Thoracic aorta (tissue), 2 donors: ENCODE data around the gene ATG9B. TPM values are rescaled to one million over a fixed set of nuclear protein-coding genes. Genes with fewer than 3 reads are reported as not detected.
A peak's percentile ranks its signal among the peaks of the same experiment; 100 is the strongest.

Experiments
- ATAC-seq: fragments of 150-250 bp; one replicate; pipeline ENCODE4 v1.8.0; 2017; ENCODE audit warnings: low read depth; ENCODE audit not compliant: insufficient number of reproducible peaks, low FRiP score
- DNase-seq: peaks from one replicate; pipeline ENCODE4 v3.0.0-alpha.2; 2020; ENCODE audit warnings: low spot score
- H3K27ac ChIP-seq, 2 donors: fragments of 200-600 bp; sonication (generic); 1 replicate in 1 of 2; 2 replicates in 1 of 2; pipeline ENCODE4 v1.5.1; 2016; ENCODE audit warnings: mild to moderate bottlenecking in 2 of 2, moderate library complexity in 2 of 2
- H3K27me3 ChIP-seq: fragments of 200-600 bp; sonication (generic); replicated peaks from 2 replicates; pipeline ENCODE4 v1.6.0; 2016; ENCODE audit warnings: mild to moderate bottlenecking; ENCODE audit not compliant: insufficient read depth
- H3K36me3 ChIP-seq: fragments of 200-600 bp; sonication (generic); one replicate; pipeline ENCODE4 v1.5.1; 2016
- H3K4me1 ChIP-seq, 2 donors: fragments of 200-600 bp; sonication (generic); 1 replicate in 1 of 2; 2 replicates in 1 of 2; pipeline versions ENCODE4 v1.5.1 to v1.6.0; 2016; ENCODE audit warnings: low read depth in 2 of 2, mild to moderate bottlenecking in 1 of 2; ENCODE audit not compliant: control insufficient read depth in 1 of 2
- H3K4me3 ChIP-seq: fragments of 200-600 bp; sonication (generic); 2 replicates; pipeline ENCODE4 v1.5.1; 2016; ENCODE audit warnings: mild to moderate bottlenecking
- H3K9me3 ChIP-seq: fragments of 200-600 bp; sonication (generic); 2 replicates; pipeline ENCODE4 v1.5.1; 2016
- total RNA-seq, 2 donors: library from RNA; depleted of rRNA; stranded (reverse); fragments of >200 nt; gene quantifications; one replicate each; pipeline versions ENCODE4 v1.1.0 to v1.2.3, GENCODE V29; 2016
- TF ChIP-seq, protein P1 (sequence below): fragments of 200-600 bp; sonication (generic); IDR thresholded peaks from one replicate; pipeline ENCODE4 v1.5.1; 2019; ENCODE audit warnings: antibody characterized with exemption

The ATG9B gene
- total RNA-seq, 2 donors from 2014 or later = 1.2 TPM; not detected in 1

DNA sequence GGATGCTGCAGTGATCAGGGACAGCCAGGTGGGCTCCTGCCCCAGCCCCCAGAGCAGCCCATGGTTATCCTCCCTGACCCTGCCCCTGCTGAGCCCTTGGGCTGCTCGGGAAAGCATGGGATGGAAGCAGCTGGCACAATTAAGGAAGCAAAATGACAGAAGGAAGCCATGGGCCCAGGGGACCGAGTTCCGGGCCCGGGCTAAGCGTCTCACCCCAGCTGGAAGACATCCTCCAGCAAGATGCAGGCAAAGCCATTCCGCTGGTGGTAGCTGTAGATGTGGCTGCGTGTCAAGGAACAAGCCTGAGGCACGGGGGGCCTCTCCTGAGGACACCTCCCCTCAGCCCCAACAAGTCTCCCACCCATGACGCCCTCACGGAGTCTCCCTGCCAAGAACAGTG, 1.1 kb downstream of the ATG9B start:
- Histone ChIP-seq H3K4me3 (no peak overlapping the region), H3K9me3 (no peaks in the 10 kb centered on the region), H3K27ac (no peak overlapping the region), H3K36me3 (no peaks in the 10 kb centered on the region), H3K27me3 (no peaks in the 10 kb centered on the region), H3K4me1 (peaks cover 0 to 14% of the 10 kb centered on the region in 2 donors)
- TF ChIP-seq, protein P1, sequence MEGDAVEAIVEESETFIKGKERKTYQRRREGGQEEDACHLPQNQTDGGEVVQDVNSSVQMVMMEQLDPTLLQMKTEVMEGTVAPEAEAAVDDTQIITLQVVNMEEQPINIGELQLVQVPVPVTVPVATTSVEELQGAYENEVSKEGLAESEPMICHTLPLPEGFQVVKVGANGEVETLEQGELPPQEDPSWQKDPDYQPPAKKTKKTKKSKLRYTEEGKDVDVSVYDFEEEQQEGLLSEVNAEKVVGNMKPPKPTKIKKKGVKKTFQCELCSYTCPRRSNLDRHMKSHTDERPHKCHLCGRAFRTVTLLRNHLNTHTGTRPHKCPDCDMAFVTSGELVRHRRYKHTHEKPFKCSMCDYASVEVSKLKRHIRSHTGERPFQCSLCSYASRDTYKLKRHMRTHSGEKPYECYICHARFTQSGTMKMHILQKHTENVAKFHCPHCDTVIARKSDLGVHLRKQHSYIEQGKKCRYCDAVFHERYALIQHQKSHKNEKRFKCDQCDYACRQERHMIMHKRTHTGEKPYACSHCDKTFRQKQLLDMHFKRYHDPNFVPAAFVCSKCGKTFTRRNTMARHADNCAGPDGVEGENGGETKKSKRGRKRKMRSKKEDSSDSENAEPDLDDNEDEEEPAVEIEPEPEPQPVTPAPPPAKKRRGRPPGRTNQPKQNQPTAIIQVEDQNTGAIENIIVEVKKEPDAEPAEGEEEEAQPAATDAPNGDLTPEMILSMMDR = no peak
- DNase-seq (no peak), ATAC-seq (no peak)

DNA sequence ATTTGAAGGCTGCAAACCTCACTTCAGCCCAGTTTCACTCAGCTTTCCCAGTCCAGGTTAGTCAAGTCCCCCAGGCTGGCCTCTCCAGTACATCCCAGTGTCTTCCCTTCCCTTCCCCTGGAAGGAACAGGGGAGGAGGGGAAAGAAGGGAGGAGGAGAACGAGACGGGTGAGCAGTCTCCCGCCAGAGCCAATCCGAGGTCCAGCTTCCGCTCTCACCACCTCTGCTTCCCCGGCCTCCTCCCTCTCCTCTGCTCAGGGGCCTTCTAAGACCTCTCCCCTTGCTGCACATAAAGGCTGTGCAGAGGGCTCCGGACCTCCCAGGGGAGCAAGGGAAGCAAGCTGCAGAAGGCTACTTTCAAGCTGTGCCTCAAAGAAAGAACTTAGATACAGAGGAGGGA, 4.1 kb downstream of the ATG9B start:
- TF ChIP-seq, protein P1 = no peak
- peaks cover 0 to 15% of the 10 kb centered on the region in 2 donors for H3K4me1 ChIP-seq
- ATAC-seq (no peak), DNase-seq (no peak)
- no peaks in the 10 kb centered on the region for H3K27me3 ChIP-seq
- no peaks in the 10 kb centered on the region for H3K36me3 ChIP-seq
- H3K9me3 ChIP-seq = no peaks in the 10 kb centered on the region
- no peak overlapping the region for H3K4me3 ChIP-seq
- H3K27ac ChIP-seq = no peak overlapping the region

DNA sequence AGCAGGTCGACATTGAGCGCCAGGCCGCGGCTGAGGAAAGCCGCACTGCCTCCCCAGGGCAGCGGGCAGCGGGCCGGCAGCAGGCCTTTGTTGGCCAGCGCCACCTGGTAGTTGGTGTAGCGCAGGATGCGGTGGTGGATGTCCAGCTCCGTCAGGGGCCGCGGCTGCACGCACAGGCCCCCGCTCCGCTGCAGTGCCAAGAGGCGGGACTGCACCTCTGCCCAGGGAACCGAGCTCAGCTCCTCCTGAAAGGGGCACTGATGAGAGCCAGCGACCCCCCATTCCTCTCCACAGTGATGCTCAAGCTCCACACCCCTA, 5.2 kb downstream of the ATG9B start:
- TF ChIP-seq, protein P1 = no peak
- ATAC-seq = no peak

DNA sequence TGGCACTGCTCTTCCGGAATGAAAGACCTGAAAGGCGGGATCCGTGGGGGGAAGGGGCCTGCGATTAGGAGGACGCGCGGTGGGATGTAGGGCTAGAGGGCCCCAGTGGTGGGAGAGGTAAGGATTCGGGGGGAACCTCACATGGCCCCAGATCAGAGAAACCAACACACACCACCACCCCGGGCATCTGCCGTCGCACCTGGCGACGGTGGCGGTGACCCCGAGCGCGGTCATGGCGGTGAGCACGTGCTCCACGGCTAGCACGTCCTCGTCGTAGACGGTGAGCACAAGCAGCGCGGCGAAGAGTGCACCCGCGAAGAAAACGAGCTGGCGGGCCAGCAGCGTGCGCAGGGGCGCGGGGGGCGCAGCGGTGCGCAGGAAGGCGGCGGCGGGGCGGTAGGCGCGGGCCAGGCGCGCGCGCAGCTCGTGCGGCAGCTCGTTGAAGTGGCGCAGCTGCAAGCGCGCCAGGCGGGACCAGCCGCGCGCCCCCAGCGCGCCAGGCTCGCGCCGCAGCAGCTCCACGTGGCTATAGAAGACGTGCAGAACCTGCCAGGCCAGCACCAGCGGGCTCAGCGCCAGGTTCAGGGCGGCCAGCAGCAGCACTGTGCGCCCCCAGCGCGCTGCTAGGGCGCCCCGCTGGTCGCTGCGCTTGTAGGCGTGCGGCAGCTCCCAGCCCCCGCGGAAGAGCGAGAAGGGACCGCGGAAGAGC, 5.7 kb downstream of the ATG9B start:
- ATAC-seq (no peak), DNase-seq (no peak)
- no peaks in the 10 kb centered on the region for H3K9me3 ChIP-seq
- H3K27me3 ChIP-seq = no peaks in the 10 kb centered on the region
- no peaks in the 10 kb centered on the region for H3K36me3 ChIP-seq
- no peak overlapping the region for H3K27ac ChIP-seq
- peaks cover 7 to 23% of the 10 kb centered on the region in 2 donors for H3K4me1 ChIP-seq
- peak overlapping the region; percentile 34 for H3K4me3 ChIP-seq
- TF ChIP-seq, protein P1 = no peak

More for the DNA sequence above, 5.2 kb downstream of the ATG9B start:
- Histone ChIP-seq H3K9me3 (no peaks in the 10 kb centered on the region), H3K4me1 (peaks cover 2 to 18% of the 10 kb centered on the region in 2 donors), H3K4me3 (peak overlapping the region; percentile 34), H3K27ac (no peak overlapping the region), H3K27me3 (no peaks in the 10 kb centered on the region), H3K36me3 (no peaks in the 10 kb centered on the region)
- DNase-seq = no peak

DNA sequence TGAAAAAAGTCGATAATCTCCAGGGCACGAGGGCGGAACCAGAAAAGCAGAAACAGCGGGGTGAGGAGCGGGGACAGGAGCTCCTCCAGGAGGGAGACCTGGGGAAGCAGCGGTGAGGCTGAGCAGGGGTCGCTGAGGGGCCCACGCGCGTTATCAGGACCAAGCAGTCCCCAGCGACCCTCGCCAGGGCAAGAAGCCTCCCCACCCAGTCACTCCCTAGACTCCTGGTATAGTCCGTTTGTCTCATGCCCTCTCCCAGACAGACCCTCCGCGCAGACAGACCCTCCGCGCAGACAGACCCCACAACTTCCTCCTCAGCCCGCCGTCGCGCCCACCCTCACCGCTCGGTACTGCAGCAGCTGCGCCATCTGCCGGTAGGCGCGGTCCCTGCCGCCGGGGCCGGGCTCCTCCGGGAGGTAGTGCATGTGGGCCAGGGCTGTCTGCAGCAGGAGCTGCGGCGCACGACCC, 6.3 kb downstream of the ATG9B start:
- peaks cover 9 to 26% of the 10 kb centered on the region in 2 donors for H3K4me1 ChIP-seq
- no peaks in the 10 kb centered on the region for H3K9me3 ChIP-seq
- TF ChIP-seq, protein P1 = peak; percentile 75
- H3K27me3 ChIP-seq = no peaks in the 10 kb centered on the region
- ATAC-seq (peak; percentile 16), DNase-seq (no peak)
- H3K36me3 ChIP-seq = no peaks in the 10 kb centered on the region
- H3K4me3 ChIP-seq = peak overlapping the region; percentile 34
- H3K27ac ChIP-seq = no peak overlapping the region
